Activated B cell treated with CpG ODN at 0.5 μM for 24 hours (primary cell): Measurements from ENCODE around the gene LBHD2. TPM values are rescaled to one million over a fixed set of nuclear protein-coding genes. Genes with fewer than 3 reads are reported as not detected.

Experiments
- ATAC-seq: fragments of 200-7000 bp; cut with Tn5 transposase; one replicate; pipeline ENCODE4 v1.10.0; 2021; ENCODE audit warnings: low read depth, mild to moderate bottlenecking, moderate library complexity
- CTCF ChIA-PET: fragments of 350-600 bp; sonication (Branson Sonifier 250); formaldehyde crosslinking; loops from one replicate; lab custom pipeline; 2021; ENCODE audit warnings: antibody characterized with exemption; lab: Charles Lee
- POLR2A ChIA-PET: fragments of 350-600 bp; sonication (Branson Sonifier 250); formaldehyde crosslinking; loops from one replicate; lab custom pipeline; 2021; ENCODE audit warnings: antibody characterized with exemption; lab: Charles Lee
- DNase-seq: peaks from one replicate; pipeline ENCODE4 v3.0.0; 2022
- H3K27ac Mint-ChIP-seq: one replicate; pipeline ENCODE4 v1.8.0; 2020; ENCODE audit warnings: mixed read lengths
- H3K27me3 Mint-ChIP-seq: one replicate; pipeline ENCODE4 v1.8.0; 2021; ENCODE audit warnings: mixed read lengths
- H3K36me3 Mint-ChIP-seq: one replicate; pipeline ENCODE4 v1.8.0; 2021; ENCODE audit warnings: low read depth, mixed read lengths
- H3K4me1 Mint-ChIP-seq: one replicate; pipeline ENCODE4 v1.8.0; 2021; ENCODE audit warnings: mixed read lengths
- H3K4me3 Mint-ChIP-seq: one replicate; pipeline ENCODE4 v1.8.0; 2020; ENCODE audit warnings: mild to moderate bottlenecking, mixed read lengths
- H3K9me3 Mint-ChIP-seq: one replicate; pipeline ENCODE4 v1.8.0; 2020; ENCODE audit warnings: mixed read lengths
- intact Hi-C: fragments of 100-400 bp; cut with micrococcal nuclease; formaldehyde crosslinking; loops from one replicate; pipeline ENCODE4 v1.15.1; 2024
- total RNA-seq: library from RNA; stranded (reverse); gene quantifications from 2 replicates; pipeline ENCODE4 v1.2.3, GENCODE V29; 2022
- TF ChIP-seq, protein P1 (sequence below): fragments of 200-600 bp; IDR thresholded peaks from one replicate; pipeline ENCODE4 v1.8.0; 2022; ENCODE audit warnings: antibody characterized with exemption, mild to moderate bottlenecking

The LBHD2 gene
- total RNA-seq, 1 donor from 2014 or later = not detected

DNA sequence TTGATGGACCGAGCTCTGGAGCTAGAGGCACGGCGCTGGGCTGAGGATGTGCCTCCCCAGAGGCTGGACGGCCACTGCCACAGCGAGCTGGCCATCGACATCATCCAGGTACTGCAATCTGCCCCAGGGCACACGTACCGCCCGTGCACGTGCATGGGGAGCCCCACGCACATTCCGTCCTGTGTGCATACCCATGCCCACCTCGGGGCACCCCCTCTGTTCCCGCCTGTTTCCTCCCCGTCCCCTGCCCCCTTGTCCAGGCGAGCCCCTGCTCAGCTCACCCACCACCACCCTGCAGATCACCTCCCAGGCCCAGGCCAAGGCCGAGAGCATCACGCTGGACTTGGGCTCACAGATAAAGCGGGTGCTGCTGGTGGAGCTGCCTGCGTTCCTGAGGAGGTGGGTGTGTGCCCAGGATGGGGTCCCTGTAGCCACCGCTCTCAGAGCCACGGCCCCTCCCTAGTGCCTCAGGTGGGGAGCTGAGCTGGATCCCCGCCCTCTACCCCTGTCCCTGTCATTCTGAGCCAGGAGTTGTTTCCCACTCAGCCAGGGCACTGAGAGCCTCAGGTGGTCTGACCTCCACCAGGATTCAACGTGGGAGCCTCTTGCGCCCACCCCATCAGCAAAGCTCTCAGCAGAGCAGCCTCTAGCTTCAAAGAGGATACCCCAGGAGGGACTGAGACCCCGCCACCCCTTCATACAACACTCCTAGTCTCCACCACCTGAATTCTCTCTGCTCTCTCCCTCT, 46.2 kb downstream of the LBHD2 start:
- ChIA-PET CTCF (interaction anchor here (1.4 kb wide), 1 partner anchor 26 kb away, joined by 5 read pairs; no protein-coding TSS in a partner anchor), POLR2A (no interaction called here)

DNA sequence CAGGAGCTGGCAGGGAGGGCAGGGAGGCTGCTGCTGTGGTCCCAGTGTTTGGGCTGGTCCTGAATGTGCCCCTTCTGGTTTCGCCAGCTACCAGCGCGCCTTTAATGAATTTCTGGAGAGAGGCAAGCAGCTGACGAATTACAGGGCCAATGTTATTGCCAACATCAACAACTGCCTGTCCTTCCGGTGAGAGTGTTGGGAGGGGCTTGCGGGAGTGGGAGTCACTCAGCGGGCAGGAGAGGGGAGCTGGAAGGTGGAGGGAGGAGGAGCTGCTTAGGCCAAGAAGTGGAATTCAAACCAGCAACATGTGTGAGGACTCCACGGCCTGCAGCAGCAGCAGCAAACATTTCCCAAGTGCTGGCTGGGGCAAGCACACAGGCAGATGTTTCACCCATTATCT, 47.0 kb downstream of the LBHD2 start:
- ChIA-PET CTCF (interaction anchor here (1.4 kb wide), 1 partner anchor 26 kb away, joined by 5 read pairs; no protein-coding TSS in a partner anchor), POLR2A (no interaction called here)
- H3K9me3 Mint-ChIP-seq = no peaks in the 10 kb centered on the region
- H3K4me1 Mint-ChIP-seq = no peaks in the 10 kb centered on the region
- H3K27me3 Mint-ChIP-seq = peaks cover 3% of the 10 kb centered on the region
- TF ChIP-seq, protein P1, sequence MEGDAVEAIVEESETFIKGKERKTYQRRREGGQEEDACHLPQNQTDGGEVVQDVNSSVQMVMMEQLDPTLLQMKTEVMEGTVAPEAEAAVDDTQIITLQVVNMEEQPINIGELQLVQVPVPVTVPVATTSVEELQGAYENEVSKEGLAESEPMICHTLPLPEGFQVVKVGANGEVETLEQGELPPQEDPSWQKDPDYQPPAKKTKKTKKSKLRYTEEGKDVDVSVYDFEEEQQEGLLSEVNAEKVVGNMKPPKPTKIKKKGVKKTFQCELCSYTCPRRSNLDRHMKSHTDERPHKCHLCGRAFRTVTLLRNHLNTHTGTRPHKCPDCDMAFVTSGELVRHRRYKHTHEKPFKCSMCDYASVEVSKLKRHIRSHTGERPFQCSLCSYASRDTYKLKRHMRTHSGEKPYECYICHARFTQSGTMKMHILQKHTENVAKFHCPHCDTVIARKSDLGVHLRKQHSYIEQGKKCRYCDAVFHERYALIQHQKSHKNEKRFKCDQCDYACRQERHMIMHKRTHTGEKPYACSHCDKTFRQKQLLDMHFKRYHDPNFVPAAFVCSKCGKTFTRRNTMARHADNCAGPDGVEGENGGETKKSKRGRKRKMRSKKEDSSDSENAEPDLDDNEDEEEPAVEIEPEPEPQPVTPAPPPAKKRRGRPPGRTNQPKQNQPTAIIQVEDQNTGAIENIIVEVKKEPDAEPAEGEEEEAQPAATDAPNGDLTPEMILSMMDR = no peak
- H3K4me3 Mint-ChIP-seq = no peak overlapping the region
- H3K36me3 Mint-ChIP-seq = no peaks in the 10 kb centered on the region
- no peak for DNase-seq
- no peak for ATAC-seq
- intact Hi-C loops = no loop called here
- no peak overlapping the region for H3K27ac Mint-ChIP-seq

More for the DNA sequence above, 46.2 kb downstream of the LBHD2 start:
- Mint-ChIP-seq H3K4me1 (no peaks in the 10 kb centered on the region), H3K27ac (no peak overlapping the region), H3K27me3 (peaks cover 5% of the 10 kb centered on the region), H3K9me3 (no peaks in the 10 kb centered on the region), H3K4me3 (no peak overlapping the region), H3K36me3 (no peaks in the 10 kb centered on the region)
- intact Hi-C loops = no loop called here
- DNase-seq (no peak), ATAC-seq (no peak)
- TF ChIP-seq, protein P1 = no peak

DNA sequence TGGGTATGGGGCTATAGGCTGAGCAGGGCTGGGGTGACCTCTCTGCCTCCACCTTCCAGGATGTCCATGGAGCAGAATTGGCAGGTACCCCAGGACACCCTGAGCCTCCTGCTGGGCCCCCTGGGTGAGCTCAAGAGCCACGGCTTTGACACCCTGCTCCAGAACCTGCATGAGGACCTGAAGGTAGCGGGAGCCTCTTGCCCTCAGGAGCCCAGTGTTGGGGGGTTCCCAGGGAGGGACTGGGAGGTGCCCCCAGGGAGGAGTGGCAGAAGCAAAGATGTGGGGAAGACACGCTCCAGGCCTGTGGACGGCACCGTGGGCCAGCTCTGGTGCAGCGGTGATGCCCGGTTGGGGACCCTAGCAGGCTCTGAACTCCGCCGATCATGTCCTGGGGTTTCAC, 47.6 kb downstream of the LBHD2 start:
- TF ChIP-seq, protein P1 = no peak
- H3K9me3 Mint-ChIP-seq = no peaks in the 10 kb centered on the region
- intact Hi-C loops = no loop called here
- H3K27me3 Mint-ChIP-seq = peaks cover 3% of the 10 kb centered on the region
- H3K4me3 Mint-ChIP-seq = no peak overlapping the region
- H3K36me3 Mint-ChIP-seq = no peaks in the 10 kb centered on the region
- DNase-seq (no peak), ATAC-seq (no peak)
- no peaks in the 10 kb centered on the region for H3K4me1 Mint-ChIP-seq
- H3K27ac Mint-ChIP-seq = no peak overlapping the region
- CTCF ChIA-PET = no interaction called here
- POLR2A ChIA-PET = no interaction called here

DNA sequence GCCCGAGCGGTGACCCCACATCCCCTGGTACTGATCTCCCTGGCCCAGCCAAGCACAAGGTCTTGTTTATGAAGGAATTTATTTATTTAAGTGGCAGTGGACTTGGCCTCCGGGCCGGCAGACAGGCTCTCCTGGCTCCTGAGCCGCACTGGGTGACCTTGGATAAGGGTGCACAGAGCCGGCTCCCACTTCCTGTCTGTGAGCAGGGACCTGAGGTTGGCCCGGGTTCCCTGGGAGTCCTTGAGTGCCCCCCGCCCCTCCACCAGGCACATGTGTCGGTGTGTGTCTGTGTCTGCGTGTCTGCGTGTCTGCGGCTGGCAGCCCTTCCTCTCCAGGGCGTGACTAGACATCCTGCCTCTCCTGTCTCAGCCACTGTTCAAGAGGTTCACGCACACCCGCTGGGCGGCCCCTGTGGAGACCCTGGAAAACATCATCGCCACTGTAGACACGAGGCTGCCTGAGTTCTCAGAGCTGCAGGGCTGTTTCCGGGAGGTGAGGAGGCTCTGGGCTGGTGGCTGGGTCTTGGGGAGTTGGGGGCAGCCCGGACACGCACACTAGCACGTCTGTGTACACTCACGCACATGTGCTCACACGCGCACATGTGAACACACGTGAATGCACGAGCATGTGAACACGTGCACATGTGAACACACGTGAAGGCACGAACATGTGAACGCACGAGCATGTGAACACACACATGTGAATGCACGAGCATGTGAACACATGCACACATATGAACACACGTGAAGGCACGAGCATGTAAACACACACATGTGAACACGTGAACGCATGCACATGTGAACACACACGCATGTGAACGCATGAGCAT, 48.6 kb downstream of the LBHD2 start:
- ChIA-PET CTCF (no interaction called here), POLR2A (no interaction called here)
- Mint-ChIP-seq H3K4me3 (no peak overlapping the region), H3K27ac (no peak overlapping the region), H3K4me1 (no peaks in the 10 kb centered on the region), H3K9me3 (no peaks in the 10 kb centered on the region), H3K36me3 (no peaks in the 10 kb centered on the region), H3K27me3 (peaks cover 3% of the 10 kb centered on the region)
- TF ChIP-seq, protein P1 = no peak
- intact Hi-C loops = no loop called here
- ATAC-seq (no peak), DNase-seq (no peak)
